Dermis blood vessel endothelial cell (primary cell): Measurements from ENCODE around the gene NEUROD4. TPM values are rescaled to one million over a fixed set of nuclear protein-coding genes. Genes with fewer than 3 reads are reported as not detected.
"Not testable (repeated sequence)": the region's sequence is repeated elsewhere in the genome, so short reads cannot be mapped to it uniquely, and the experiment has no call there.

Source experiments
- DNase-seq: peaks from one replicate; pipeline ENCODE4 v3.0.0; 2010
- total RNA-seq: library from RNA; depleted of rRNA; stranded (reverse); fragments of >200 nt; gene quantifications from 2 replicates; pipeline ENCODE4 v1.2.3, GENCODE V29; 2014

NEUROD4 gene, protein sequence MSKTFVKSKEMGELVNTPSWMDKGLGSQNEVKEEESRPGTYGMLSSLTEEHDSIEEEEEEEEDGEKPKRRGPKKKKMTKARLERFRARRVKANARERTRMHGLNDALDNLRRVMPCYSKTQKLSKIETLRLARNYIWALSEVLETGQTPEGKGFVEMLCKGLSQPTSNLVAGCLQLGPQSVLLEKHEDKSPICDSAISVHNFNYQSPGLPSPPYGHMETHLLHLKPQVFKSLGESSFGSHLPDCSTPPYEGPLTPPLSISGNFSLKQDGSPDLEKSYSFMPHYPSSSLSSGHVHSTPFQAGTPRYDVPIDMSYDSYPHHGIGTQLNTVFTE
- not detected in 2 replicates for total RNA-seq

DNA sequence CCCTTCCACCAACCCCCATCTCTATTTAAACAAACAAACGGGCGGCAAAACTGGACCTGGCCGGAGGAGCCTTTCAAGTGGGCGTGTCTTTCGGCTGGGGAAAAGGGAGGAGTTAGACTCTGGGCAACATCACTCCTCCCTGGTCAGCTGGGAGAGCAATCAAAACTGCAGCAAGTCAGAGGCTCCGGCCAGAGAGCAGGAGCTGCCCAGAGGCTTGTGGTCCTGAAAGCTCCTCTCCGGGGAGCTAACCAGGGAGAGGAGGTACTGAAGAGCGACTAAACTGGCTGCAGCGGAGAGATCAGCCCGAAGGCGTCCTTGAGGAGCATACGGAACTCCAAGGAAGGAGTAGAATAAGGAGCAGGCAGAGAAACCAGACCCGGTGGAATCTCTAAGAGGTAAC lies at the start of gene NEUROD4:
Gene NEUROD4 (plus strand): TSS at position 191 of the 400 bp plus-strand sequence. CDS start 6,466 bp downstream, outside the sequence.
- peak; percentile 67 for DNase-seq

DNA sequence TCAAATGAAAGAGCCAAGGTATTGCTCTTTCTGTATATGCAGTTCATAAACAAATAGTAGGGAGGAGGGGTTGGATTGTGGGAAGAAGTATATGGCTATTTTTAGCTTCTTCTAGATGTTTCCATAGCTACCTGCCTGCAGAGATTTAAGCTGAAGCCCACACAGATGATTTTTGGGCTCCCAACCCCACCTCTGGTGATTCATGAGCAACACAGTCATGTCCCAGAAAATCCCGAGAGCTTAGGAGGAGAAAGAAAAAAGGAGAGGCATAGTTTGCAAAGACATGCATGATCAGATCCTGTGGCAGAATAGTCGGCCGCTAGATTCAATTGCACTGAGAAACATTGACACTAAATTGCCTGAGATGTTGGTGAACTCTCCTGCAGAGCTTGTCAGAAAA lies 49.0 kb upstream of the NEUROD4 start:
- DNase-seq: no peak

DNA sequence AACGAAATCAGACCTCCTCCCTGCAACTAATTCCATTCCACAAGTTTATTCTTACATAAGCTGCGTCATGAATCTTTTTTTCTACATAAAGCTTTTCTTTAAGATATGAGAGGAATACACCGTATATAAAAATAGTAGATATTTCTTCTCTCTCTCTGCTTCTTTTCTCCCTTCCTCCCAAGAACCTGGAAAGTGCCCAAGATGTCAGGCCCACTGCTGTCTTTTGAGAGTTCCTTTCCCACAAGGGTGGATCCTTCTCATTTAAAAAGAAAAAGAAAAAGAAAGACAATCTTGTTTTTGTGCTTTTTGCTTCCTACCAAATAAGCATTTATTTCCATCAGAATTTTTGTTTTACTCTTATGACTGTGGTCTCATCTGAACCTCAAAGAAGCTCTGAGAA lies 46.2 kb upstream of the NEUROD4 start:
- DNase-seq: no peak

DNA sequence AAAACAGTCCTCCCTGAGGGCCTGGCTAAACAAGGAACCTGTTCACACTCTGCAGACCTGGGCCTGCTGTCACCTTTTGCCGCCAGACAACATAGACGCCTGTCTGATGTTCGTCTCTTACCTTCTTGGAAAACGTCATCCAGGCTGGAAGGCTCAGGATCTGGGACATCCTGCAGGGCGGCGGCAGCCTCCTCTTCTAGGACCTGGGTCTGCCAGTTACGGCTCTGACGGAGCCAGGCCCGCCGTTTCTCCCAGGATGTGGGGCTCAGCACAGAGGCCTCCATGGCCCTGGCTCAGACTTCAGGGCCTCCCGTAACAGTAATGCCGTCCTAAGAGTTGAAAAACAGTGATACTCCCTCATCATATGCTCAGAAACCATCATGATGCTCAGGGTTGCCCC lies 45.5 kb upstream of the NEUROD4 start:
- DNase-seq: no peak

DNA sequence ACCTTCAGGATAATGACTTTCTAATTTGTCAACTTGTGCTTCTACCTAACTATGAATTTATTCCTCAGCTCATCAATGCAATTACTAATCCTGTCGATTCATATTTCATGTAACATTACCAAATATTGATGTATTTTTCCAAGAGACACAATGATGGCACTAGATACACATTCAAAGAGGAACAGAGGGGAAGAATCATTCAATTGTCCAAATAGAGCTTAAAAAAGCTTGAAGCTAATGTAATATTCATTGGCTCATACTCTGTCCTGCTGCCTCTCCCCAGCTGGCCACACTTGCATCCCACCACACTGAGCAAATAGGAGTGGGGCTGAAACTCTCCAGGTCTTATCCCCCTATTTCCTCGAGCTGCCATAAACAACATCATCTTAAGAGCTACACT lies 44.5 kb upstream of the NEUROD4 start:
- DNase-seq: no peak

DNA sequence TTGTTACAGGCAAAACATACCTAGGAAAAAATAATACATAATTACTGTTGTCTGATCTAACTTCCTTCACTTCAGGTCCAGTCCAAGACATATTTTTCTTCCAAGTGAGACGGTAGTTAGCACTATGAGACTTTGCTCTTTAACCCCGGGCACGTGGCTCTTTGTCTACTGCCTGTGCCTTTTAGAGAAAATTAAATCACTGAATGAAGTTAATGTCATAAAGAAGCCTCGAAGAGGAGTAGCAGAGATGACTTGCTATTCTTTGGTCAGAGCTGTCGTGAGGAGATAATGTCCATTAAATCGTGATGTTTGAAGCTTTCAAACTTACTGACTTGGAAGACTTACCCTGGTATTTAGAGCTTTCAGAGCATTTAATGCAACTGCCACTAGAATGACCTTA lies 43.9 kb upstream of the NEUROD4 start:
- DNase-seq: no peak

DNA sequence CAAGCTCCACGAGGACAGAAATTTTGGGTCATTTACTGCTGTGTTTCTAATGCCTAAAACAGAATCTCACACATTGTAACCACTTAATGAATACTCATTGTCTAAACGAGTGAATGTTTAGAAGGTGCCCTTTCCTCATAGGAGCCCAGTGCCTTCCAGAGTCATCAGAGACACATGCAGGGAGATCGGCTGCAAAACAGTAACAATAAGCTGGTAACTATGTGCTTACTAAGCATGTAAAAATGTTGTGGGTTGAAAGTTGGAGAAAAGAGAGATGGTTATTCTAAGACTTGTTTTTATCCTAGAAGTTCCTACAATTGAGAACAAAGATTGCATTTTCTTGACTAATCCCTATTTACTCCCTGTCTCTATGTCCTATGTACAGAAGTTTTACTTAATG lies 42.6 kb upstream of the NEUROD4 start:
- DNase-seq: no peak

DNA sequence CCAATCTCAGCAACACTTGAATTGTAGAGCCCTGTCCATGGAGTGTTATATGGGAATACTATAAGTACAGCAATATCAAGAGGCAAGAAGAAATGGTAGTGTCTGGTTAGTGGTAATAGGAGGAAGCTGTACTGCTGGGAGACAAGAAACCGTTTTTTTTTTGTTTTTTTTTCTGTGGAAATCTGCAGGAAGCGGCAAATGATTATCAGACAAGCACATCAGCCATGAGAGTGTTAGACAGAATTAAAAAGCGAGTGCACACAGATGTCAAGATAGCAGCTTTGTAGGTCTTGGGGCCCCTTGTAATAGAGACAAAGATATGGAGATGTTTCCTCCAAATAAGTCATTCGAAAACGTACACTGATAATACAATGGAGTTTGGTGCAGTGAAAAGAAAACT lies 41.9 kb upstream of the NEUROD4 start:
- no peak for DNase-seq

DNA sequence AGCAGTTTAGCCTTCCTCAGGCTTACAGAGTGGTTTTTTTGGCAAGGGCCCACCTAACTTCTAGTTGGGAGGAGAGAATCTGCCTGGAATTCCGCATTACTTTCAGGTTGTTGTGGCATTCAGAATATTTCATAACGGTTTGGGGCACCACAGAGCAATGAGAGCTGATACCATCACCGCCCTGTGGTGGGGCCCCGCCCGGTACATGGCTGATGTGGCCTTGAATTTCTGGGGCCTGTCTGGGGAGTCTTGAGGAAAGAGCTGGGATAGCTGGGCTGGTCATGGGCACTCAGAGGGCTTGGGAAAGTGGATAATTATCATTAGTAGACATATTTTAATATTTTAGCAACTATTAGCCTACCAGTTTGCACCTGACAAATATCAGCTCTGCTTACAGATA lies 39.4 kb upstream of the NEUROD4 start:
- no peak for DNase-seq

DNA sequence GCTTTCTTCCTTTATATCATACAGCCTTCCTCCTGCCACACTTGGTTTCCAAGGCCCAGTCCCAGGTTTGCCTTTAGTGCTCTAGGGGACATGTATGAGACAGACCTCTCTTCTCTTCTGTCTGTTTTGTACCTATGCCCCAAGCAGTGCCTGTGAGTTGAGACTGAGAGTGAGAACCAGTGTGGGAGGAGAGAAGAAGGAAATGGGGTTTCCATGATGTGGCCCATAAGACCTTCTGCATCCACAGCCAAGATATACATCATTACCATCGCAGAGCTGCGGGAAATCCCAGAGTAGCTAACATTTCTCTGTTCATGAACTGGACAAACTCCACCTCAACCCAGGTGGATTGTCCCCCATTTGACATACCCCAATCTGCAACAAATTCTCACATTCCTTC lies 38.0 kb upstream of the NEUROD4 start:
- DNase-seq: no peak

DNA sequence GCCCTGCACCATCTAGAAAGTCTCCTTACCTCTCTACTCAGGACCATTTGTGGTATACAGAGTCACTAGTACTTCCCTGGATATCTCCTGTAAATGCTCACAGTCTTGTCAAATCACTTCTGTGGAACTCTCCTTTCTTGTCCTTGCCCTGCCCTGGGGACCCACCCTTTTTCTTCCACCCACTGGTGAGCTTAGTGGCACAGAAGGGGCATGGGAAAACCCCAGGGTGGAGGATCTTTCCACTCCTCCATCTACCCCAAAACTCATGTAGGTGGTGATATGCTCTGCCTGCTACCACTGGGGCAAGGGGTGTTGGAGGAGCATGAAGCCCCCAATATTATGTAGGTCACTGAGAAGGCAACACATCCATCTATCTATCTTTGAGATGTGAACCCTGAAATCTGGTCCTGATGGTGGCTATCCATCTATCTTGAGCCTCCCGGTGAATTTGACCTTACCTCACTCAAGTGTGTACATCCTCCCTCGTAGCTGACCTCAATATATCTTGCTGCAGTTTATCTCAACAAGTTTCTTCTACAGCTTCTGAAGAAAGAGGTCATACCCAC lies 36.2 kb upstream of the NEUROD4 start:
- DNase-seq: no peak

DNA sequence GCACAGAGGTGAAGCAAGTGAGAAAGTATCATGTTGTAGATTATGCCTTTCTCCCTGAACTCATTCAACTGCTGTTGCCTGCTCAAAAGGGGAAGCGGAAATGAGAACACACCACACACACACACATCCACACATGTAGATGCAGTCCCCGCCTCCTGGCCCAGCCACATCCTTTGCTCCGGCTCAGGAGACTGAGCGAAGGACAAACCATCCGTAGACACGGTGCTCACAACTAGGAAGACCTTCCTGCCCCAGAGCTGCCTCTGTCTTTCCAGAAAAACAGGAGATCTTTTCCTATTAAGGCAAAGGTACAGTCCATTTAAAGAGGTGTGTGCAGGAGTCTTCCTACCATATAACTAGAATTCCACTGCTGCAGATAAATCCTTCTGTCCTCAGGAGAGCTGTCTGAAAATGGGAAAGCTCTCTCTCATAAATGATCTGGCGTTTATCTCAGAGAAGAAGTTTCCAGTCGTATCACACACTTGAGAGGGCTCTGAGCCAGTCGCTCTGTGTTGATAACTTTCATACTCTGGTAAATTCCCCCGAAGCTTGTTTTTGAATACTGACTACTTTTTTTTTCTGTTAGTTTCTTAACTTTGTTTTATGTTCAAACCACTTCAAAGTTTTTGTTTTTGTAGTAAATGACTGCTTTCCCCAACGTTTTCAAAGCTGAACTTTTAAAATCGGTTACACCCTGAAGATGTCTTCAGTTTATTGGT lies 35.0 kb upstream of the NEUROD4 start, which contains the start of gene TESPA1:
Gene TESPA1 (minus strand): TSS at position 105 of the 719 bp plus-strand sequence. CDS start 10,200 bp downstream, outside the sequence.
- DNase-seq: no peak

DNA sequence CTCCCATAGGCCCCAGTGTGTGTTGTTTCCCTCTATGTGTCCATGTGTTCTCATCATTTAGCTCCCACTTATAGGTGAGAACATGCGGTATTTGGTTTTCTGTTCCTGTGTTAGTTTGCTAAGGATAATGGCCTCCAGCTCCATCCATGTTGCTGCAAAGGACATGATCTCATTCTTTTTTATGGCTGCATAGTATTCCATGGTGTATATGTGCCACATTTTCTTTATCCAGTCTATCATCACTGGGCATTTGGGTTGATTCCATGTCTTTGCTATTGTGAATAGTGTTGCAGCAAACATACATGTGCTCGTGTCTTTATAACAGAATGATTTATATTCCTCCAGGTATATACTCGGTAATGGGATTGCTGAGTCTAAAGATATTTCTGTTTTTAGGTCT lies 33.0 kb upstream of the NEUROD4 start:
- not testable (repeated sequence) for DNase-seq

DNA sequence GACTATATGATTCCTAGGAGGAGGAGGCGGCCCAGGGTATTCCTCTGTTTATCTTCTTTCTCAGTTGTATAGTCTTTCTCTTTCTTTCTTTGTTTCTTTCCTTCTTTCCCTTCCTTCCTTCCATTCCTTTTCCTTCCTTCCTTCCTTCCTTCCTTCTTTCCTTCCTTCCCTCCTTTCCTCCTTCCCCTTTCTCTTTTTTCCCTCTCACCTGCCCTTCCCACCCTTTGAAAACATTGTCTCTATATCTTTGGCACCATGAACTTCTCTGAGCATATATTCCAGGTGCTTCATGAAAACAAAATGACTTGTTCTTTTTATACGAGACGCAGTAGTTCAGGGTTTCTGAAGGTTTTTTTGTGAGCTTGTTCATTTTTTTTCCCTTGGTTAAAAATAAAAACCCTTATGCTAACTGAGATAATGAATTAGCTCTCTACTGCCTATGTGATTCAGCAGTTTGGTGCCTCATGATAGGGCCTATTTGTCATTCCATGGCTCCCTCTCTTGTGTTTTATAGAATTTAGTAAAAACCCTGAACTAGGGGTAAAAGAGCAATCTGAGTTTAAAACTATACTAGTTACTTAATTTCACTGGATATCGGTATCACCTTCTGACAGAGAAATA lies 32.1 kb upstream of the NEUROD4 start:
- DNase-seq: no peak

DNA sequence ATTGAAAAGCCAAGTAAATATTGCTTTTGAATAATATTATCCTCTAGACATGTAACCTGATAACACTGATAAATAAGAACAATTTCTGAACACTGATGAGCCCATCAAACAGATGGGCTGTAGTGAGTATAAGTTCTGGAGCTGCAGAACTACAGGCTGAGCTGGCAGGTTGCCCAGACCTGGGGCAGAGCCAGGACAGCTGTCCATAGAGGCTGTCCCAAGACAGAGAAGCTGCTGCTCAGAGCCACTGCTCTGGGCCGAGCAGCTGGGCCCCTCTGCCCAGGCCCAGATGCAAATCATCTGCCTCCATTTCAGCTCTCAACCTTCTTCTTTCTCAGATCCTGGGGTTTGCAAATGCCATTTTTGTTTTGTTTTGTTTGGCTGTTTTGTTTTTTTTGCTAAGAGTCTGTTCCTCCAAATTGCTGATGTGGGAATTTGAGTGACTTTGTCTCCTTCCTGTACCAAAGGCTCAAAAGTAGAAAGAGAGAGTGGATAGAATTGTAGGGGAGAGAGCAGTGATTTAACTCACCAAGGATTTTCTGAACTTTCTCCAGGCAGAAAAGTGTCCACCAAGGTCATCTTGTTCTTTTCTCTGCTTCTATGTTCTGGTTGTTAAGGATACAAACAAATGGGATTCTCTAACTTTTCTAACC lies 31.2 kb upstream of the NEUROD4 start:
- DNase-seq: peak; percentile 60

DNA sequence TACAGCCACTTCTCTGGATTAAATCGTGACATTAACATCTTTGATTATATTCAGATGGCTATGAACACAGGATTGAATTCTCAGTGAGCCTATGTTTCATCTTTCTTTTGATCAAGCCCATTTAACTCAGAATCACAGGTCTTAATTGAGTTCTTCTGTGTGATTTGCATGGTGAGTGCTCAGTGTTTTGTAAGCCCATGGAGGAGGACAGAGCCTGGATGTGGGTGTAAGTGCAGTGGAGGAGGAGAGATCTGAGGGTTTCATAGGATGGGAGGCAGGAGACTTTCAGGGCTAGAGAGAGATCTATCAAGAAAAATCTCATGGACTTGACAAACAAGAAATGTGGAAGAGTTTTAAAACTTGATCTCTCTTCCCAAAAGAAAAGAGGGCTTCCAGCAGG lies 29.9 kb upstream of the NEUROD4 start:
- DNase-seq: no peak

DNA sequence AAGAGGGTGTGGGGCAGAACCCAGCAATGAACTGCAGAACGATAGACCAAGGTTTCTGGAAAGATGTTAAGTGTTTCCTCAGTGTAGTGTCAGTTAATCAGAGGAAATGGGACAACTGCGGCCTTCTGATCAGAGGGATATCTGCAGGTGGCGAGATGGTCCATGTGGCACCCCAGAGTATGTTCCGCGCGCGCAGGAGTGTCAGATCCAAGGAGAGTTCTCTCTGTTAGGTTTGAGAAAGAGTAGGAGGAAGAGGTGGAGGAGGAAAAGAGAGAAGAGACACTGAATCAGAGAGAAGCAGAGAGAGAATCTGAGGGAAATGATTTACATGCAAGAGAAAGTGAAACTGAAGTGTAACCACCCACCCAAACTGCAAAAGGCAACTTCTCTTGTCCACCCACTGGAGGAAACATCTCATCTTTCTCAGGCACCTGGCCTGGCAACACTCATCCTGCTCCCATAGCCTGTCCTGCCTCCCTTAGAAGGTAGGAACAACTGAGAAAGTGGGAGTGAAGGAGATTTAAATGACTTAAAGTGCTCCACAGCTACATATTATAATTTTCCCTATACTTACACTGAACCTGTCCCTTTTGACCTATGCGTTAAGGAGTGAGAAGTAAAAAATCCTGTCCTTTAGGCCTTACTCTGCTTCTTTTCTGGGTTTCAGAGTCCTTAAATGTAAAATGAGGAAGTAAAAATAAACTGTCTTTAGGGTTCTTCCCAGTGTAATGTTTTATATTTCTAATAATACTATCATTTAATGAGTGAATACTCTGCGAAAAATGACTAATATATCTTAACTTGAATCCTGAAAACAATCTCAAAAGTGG lies 28.4 kb upstream of the NEUROD4 start:
- DNase-seq: no peak

DNA sequence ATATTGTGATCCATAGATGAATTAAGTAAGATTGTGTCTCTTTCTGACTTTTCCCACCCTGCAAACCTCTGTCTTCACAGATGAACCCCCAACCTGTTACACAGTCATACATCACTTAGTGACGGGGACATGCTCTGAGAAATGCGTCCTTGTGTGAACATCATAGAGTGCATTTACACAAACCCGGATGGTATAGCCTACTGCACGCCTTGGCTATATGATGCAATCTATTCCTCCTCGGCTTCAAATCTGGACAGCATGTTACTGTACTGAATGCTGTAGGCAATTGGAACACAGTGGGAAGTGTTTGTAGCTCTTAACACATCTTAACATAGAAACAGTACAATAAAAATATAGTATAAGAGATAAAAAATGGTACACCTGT lies 27.8 kb upstream of the NEUROD4 start:
- DNase-seq: no peak

DNA sequence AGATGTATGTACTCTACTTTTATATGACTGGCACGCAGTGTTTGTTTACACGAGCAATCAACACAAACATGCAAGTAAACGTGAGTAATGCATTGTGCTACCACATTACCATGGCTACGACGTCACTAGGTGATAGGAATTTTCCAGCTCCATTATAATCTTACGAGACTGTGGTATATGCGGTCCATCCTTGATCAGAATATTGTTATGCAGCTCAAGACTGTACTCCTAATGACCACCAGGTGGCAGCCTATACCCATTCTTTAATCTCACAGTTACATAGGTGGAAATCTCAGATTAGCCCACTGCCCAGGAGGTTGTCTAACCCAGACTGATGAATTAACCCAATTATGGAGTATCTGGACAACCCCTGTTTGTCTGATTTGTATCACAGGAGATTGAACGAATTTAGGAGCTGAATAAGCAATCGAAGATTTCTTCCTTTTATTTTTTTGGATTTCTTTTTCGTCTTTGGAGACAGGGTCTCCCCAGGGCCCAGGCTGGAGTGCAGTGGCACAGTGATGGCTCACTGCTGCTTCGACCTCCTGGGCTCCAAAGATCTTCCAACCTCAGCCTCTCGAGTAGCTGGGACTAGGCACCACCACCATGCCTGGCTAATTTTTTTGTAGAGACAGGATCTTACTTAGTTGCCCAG lies 26.5 kb upstream of the NEUROD4 start:
- DNase-seq: peak; percentile 84

DNA sequence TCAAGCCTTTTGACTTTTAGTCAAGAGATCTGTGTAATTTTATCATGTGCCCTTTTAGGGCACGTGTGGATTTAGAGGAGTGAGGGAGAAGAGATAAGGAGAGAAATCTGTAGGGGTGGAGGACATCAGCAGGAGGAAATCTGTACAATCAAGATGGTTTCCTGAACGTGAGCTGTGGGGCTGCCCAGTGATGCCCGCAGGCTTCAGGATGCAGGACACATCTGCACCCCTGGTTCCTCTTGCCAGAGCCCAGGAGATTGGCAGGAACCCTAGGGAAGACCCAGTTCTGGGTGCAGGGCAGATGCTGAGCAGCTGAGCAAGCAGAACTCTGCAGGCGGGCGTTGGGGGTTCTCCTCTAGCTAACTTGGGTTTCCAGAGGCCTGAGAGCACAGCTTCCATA lies 23.6 kb upstream of the NEUROD4 start:
- DNase-seq: no peak

DNA sequence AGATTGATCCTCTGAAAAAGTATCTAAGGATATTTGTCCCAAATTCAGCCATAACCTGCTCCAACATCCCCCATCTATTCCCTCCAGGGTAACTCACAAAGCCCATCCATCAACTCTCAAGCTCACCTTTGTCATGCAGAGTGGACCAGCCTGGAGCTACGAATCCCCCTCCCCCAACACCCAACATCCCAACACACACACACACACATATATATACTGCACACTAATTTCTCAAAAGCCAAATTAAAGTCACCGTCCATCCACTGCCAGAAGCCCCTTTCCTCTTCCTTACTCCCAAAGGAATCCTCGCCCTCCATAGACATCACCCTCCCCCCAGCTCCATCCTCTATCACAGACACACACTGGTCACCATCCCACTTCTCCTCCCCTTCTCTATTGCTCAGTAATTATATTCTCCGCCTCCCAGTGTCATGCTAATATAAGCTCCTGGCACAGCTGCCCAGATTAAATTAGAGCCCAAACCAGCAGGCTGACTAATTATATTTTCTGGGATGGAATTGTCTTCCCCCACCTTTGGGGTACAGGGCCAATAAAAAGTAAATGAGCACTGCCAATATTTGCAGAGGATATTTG lies 21.7 kb upstream of the NEUROD4 start:
- DNase-seq: no peak
